Left lung (tissue), 10 donors: ENCODE results near the gene SPIRE1. TPM values are rescaled to one million over a fixed set of nuclear protein-coding genes. Genes with fewer than 3 reads are reported as not detected.

Source experiments
- ATAC-seq: fragments of 200-7000 bp; cut with Tn5 transposase; one replicate; pipeline ENCODE4 v1.9.1; 2020; ENCODE audit warnings: moderate library complexity
- DNase-seq, 4 donors: peaks; one replicate each; pipeline ENCODE4 v3.0.0-alpha.2; 2013 to 2020
- H3K27ac ChIP-seq, 2 donors: fragments of 200-600 bp; sonication (generic) in 1 of 2; one replicate each; pipeline versions ENCODE4 v1.5.0 to v1.8.0; 2020 to 2021
- H3K27me3 ChIP-seq, 2 donors: fragments of 200-600 bp; sonication (generic) in 1 of 2; one replicate each; pipeline versions ENCODE4 v1.5.0 to v1.8.0; 2020 to 2021
- H3K36me3 ChIP-seq, 2 donors: fragments of 200-600 bp; sonication (generic) in 1 of 2; one replicate each; pipeline versions ENCODE4 v1.5.0 to v1.8.0; 2020 to 2021
- H3K4me1 ChIP-seq, 2 donors: fragments of 200-600 bp; one replicate each; pipeline ENCODE4 v1.8.0; 2021
- H3K4me3 ChIP-seq, 2 donors: fragments of 200-600 bp; sonication (generic) in 1 of 2; one replicate each; pipeline versions ENCODE4 v1.5.0 to v1.8.0; 2020 to 2021; ENCODE audit warnings: mild to moderate bottlenecking in 1 of 2
- H3K9me3 ChIP-seq, 2 donors: fragments of 200-600 bp; sonication (generic) in 1 of 2; one replicate each; pipeline versions ENCODE4 v1.5.0 to v1.8.0; 2020 to 2021
- intact Hi-C, 2 donors: fragments of 100-400 bp; cut with DNase I; formaldehyde crosslinking; loops; one replicate each; pipeline versions ENCODE4 v1.11.2 to v1.14.2; 2022
- polyA plus RNA-seq, 6 donors: library from polyadenylated mRNA; unstranded; fragments of 120-200 nt; gene quantifications; one replicate each; pipeline ENCODE4 v1.2.1, GENCODE V29; 2013; ENCODE audit not compliant: insufficient read length in 6 of 6
- total RNA-seq, 2 donors: library from RNA; stranded (reverse); fragmentation: NEBNext Ultra II Directional; extraction: Animal tissue kit (Norgen Biotek cat#: 25700); gene quantifications; one replicate each; pipeline ENCODE4 v1.2.1, GENCODE V29; 2021
- TF ChIP-seq, protein P1 (sequence below), 2 donors: fragments of 200-600 bp; sonication (generic) in 1 of 2; IDR thresholded peaks; one replicate each; pipeline versions ENCODE4 v1.5.0 to v1.8.0; 2021; ENCODE audit warnings: antibody characterized with exemption in 2 of 2
- donor health status: DM: no; HTN: yes; CAD: no.
- donor health status: DM: no; HTN: no; CAD: no.

Gene SPIRE1
- total and polyA plus RNA-seq, 8 donors: 12.1 to 50.4 (median 15.7) TPM

DNA sequence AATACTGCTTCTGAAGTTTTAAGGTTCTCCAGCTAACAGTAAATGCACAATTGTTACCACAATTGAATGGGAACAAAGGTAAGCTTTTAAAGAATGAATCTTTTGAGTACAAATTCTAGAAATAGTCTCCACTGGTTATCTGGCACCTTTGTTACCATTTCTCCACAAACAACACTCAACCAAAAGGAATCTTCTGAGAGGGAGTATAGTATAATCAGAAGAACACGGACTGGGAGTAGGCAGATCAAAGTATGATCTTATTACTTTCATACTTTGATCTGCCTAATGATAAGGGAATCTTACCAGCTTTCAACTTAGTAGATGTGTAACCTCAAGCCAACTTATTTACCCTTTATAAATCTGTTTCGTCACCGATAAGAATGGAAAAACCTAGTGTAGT lies 43.3 kb upstream of the SPIRE1 start:
- Histone ChIP-seq H3K9me3 (no peaks in the 10 kb centered on the region), H3K4me1 (peaks cover 12 to 43% of the 10 kb centered on the region in 2 donors), H3K4me3 (peak overlapping the region in 1 of 2 donors; percentile 84), H3K36me3 (peaks cover 0 to 10% of the 10 kb centered on the region in 2 donors), H3K27me3 (no peaks in the 10 kb centered on the region), H3K27ac (no peak overlapping the region)
- ATAC-seq: no peak
- intact Hi-C loops: no loop called here
- TF ChIP-seq, protein P1, sequence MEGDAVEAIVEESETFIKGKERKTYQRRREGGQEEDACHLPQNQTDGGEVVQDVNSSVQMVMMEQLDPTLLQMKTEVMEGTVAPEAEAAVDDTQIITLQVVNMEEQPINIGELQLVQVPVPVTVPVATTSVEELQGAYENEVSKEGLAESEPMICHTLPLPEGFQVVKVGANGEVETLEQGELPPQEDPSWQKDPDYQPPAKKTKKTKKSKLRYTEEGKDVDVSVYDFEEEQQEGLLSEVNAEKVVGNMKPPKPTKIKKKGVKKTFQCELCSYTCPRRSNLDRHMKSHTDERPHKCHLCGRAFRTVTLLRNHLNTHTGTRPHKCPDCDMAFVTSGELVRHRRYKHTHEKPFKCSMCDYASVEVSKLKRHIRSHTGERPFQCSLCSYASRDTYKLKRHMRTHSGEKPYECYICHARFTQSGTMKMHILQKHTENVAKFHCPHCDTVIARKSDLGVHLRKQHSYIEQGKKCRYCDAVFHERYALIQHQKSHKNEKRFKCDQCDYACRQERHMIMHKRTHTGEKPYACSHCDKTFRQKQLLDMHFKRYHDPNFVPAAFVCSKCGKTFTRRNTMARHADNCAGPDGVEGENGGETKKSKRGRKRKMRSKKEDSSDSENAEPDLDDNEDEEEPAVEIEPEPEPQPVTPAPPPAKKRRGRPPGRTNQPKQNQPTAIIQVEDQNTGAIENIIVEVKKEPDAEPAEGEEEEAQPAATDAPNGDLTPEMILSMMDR (IDR thresholded peaks at IDR 0.05): no peak
- DNase-seq: no peak

DNA sequence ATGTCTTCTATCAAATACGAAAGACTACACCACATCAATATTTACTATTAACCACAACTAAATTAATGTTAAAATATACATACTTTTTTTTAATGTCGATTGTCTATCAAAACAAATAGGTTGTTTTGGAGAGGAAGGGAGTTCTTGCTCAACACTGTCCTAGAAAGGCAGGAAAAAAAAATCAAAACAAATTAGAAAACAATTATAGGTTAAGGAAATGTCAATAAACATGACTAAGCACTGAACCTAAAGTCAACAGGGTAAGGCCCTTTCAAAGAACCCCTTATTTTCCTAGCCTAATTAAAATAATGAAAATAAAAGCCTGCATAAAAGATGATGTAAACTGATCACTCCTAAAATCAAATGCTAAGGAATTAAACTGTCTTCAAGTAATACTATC lies 41.8 kb upstream of the SPIRE1 start:
- Histone ChIP-seq H3K4me1 (peaks cover 12 to 34% of the 10 kb centered on the region in 2 donors), H3K4me3 (no peak overlapping the region), H3K27me3 (no peaks in the 10 kb centered on the region), H3K9me3 (no peaks in the 10 kb centered on the region), H3K36me3 (peaks cover 0 to 11% of the 10 kb centered on the region in 2 donors), H3K27ac (no peak overlapping the region)
- no peak for ATAC-seq
- no peak for DNase-seq
- intact Hi-C loops: no loop called here
- TF ChIP-seq, protein P1 (IDR thresholded peaks at IDR 0.05): no peak

DNA sequence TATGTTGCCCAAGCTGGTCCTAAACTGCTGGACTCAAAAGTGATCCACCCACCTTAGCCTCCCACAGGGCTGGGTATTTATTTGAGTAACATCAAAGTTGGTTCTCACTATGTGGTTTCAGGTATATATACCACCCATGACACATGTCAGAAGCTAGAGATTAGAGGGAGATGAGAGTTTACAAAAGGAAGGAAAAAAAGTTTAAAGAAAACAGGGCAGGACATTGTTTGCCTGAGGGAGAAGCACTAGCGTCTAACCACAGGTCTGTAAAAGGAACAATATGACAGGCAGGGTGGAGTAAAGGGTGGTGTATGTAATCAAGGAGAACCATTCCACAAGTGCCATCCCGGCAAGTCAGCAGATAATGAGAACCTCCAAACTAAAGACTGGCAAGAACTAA lies 36.1 kb upstream of the SPIRE1 start:
- Histone ChIP-seq H3K27me3 (no peaks in the 10 kb centered on the region), H3K4me1 (no peaks in the 10 kb centered on the region), H3K4me3 (no peak overlapping the region), H3K27ac (no peak overlapping the region), H3K36me3 (peaks cover 0 to 24% of the 10 kb centered on the region in 2 donors), H3K9me3 (no peaks in the 10 kb centered on the region)
- DNase-seq (no peak), ATAC-seq (no peak)
- TF ChIP-seq, protein P1 (IDR thresholded peaks at IDR 0.05): no peak
- intact Hi-C loops: no loop called here

DNA sequence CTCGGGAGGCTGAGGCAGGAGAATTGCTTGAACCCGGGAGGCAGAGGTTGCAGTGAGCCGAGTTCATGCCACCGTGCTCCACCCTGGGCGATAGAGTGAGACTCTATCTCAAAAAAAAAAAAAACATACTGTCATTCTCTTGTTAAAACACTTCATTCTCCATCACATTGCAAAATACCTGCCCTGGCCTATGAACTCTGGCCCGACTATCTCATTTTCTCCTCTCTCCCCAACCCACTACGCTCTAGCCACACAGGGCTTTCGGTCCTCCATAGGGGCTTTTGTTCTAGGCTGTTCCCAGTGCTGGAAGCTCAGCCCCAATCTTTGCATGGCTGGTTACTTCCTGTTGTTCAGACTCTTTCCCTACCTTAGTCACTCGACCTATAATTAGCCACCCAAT lies 34.3 kb upstream of the SPIRE1 start:
- Histone ChIP-seq H3K4me3 (no peak overlapping the region), H3K4me1 (no peaks in the 10 kb centered on the region), H3K36me3 (peaks cover 0 to 16% of the 10 kb centered on the region in 2 donors), H3K27me3 (no peaks in the 10 kb centered on the region), H3K27ac (no peak overlapping the region), H3K9me3 (no peaks in the 10 kb centered on the region)
- TF ChIP-seq, protein P1 (IDR thresholded peaks at IDR 0.05): no peak
- no peak for DNase-seq
- no peak for ATAC-seq
- intact Hi-C loops: no loop called here

DNA sequence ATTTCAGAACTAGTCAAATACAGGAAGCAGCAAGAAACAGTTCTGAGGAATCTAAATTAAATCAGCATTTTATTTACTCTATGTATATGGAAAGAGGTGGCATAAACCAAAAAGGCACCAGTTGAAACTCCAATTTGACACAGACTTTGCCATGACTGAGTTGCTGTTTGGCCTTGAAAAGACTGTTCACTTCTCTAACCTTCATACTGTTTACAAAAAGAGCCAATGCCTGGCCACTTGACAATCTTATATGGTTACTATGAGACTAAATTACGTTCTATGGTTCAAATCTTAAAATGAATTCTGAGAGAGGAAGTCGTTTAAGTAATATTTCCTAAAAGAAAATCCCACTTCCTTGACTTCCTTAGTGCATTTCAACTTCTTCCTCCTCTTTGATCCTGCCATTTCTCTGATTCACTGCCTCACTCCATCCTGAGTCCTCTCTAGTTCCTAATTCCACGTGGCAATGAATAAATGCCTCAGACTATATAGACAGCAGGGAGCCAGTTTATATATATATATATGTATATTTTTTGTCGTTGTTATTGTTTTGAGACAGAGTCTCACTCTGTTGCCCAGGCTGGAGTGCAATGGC lies 31.4 kb upstream of the SPIRE1 start:
- Histone ChIP-seq H3K27ac (no peak overlapping the region), H3K9me3 (no peaks in the 10 kb centered on the region), H3K27me3 (no peaks in the 10 kb centered on the region), H3K36me3 (peaks cover 0 to 21% of the 10 kb centered on the region in 2 donors), H3K4me1 (no peaks in the 10 kb centered on the region), H3K4me3 (no peak overlapping the region)
- intact Hi-C loops: no loop called here
- TF ChIP-seq, protein P1 (IDR thresholded peaks at IDR 0.05): no peak
- no peak for ATAC-seq
- DNase-seq: no peak
